C4-2B (cell line): Measurements from ENCODE around the gene HK1.

Experiments used
- CTCF ChIP-seq: fragments of 450-650 bp; conservative IDR thresholded peaks from 2 replicates; pipeline ENCODE4 v1.5.1; 2017; ENCODE audit warnings: mild to moderate bottlenecking
- ZFX ChIP-seq: fragments of 450-650 bp; IDR thresholded peaks from 2 replicates; pipeline ENCODE4 v1.6.1; 2017

DNA sequence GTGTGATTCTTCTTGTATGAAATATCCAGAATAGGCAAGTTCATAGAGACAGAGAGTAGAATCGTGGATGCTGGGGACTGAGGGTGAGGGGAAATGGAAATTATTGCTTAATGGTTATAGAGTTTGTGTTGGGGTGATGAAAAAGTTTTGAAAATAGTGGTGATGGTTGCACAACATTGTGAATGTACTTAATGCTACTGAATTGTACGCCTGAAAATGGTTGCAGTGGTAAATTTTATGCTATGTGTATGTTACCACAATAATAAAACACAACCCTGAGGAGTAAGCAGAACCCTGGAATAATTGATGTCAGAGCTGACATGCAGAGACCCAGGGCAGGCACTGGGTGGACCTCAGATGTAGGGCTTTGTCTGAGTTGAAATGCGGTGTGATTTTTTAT is 80.9 kb downstream of the HK1 start:
- TF ChIP-seq CTCF = no peak
- TF ChIP-seq ZFX = no peak
